HPDE6-E6E7 (cell line): ENCODE results near the gene GPR84.

Experiments used
- DNase-seq: peaks from one replicate; pipeline ENCODE4 v3.0.0; 2011; ENCODE audit warnings: missing footprints; ENCODE audit errors: extremely low spot score

Gene GPR84

GRCh38 chr12:54364413-54364812 is at the start of gene GPR84:
Gene GPR84 (minus strand): TSS chr12:54364486. CDS start chr12:54363851, 635 bp downstream.
- DNase-seq, result no peak

DNA sequence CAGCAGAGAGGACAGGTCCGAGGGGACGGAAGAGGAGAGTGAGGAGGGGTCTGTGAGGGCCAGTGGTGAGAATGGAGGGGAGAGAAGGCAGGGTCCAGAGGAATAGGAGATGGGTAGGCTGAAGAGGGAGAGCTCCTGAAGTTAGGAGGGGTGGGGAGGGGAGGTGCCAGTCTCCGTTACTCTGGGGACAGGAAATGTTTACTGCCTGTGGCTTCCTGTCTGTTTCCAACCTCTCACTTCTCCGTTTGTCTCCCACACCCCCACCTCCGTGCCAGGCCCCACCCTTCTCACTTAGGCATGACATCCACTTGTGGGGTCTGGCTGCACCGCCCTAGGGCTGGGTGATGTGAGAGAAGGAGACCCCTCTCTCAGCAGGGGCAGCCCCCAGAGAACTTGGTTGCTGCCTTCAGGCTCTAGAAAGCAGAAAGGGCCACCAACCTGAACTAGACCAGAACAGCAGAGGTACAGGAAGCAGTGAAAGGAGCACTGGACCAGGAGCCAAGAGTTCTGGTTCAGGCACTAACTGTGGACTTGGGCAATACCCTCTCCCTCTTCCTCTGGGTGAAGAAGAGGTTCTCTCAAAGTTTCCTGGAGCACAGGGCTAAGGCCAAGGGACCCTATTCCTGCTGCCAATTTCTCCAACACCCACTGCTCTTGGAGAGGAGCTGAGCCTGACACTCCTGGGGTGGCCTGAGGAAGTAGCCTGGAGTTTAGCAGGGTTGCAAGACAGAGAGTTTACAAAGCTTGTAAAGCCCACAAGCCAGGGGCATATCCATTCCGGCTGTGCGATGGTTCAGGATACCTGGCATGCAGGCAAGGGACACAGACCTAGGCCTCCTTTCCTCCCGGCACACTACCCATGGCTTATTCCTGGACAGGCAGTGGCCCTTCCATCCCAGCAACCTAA is 49.3 kb upstream of the GPR84 start:
- DNase-seq, result no peak

DNA sequence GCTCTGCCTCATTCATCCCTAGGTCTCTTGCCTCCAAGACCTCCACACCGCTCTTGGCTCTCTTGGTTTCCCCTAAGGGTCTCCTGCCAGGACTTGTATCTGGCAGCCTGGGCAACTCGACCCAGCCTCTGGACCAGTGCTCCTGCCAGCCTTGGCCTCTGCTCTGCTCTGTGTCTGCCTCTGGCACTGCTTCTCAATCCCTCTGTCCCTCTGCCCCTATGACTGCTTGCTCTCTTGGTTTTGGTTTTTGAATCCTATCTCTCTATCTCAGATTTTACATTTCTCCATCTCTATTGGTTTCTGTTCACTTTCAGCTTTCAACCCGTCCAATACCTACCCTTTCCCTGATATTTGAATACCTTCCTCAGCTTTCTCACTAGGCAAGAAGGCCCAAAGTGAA is 48.5 kb upstream of the GPR84 start:
- DNase-seq, result no peak

DNA sequence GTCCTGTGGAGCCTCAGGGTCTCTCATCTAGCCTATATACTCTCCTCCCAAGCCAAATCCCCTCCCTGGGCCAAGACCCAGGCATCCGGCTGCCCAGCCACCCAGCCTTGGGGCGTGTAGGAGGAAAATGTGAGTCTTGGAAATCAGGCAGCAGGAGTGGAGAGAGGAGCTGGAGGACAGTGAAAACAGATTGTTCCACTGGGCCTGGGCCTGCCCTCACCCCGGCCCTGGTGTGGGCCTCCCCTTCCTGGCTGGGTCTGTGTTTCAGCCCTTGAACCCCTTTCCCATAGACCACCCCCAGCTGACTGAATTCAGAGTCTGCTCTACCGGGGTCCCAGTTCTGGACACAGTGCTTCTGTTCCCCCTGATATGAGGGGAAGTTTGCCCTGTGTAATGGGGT is 48.1 kb upstream of the GPR84 start:
- DNase-seq, result no peak

DNA sequence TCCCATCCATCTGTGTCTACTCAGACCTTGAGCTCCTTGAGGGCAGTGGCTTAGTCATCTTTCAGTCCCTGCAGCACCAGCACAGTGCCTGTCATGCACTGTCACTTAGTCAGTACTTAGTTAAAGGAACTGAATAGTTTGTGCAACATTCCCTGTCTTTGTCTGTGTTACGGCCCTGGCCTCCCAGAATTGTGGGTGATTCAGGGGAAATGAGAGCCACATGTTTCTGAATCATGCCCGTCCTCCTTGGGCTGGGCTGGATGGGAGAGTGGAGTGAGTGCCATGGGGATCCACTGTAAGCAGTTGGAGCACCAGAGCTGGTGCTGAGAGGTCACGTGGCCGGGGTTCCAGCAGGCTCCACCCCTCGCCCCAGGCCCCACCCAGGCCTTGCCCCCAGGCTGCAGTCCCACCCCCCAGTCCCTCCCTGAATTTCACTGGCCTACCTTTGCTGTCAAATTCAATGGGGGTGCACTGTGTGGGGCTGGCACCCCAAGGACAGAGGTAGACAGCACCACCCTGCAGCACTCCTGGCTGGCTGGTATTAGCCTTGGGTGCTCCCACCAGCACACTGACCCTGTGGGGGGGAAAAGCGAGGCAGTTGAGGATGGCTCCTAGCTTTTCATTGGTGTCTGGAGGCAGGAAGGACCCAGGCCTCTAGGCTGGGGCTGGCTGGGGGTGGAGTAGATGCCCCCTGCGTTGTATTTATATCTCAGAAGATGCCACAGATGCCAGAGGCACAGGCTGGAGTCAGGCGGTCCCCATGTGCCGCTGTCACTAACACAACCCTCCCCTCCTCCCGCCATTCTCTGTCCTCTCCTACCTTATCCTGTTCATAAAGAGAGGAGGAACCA is 47.3 kb upstream of the GPR84 start:
- peak; percentile 90 for DNase-seq

- no peak for DNase-seq
Measured at GRCh38 chr12:54409267-54409666, 45.0 kb upstream of the GPR84 start.

DNA sequence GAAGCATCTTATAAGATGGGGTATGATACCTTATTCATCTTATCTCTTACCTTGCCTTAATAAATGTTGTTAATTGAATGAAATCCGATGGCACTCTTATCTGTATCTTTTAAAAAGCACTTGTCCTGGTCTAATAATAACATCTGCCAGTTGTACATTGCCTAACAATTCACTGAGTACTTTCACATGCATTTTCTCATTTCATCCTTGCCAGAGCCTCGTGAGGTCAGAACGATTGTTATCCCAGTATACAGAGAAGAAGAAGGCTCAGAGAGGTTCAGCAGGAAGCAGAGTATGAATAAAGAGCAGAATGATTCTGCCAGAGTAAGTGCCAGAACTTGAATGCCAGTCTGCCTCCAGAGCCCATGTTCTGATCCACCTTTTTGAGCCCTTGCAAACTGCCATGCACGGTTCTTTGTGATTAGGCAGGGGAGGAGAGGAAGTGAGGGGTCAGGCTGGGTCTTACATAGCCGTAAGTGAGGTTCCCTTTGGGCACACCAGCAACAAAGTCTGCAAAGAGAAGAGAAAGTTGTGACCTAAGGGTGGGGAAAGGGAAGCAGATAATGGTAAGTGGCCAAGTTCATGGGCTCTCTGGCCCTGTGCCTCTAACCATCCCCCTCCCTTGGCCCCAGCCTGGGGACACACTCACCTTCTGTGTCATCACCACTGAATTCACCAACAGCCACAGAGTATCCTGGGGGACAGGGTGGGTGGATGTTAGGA is 43.1 kb upstream of the GPR84 start:
- no peak for DNase-seq

- DNase-seq, result no peak
Measured at GRCh38 chr12:54405573-54405972, 41.3 kb upstream of the GPR84 start.

GRCh38 chr12:54405106-54405505 is 40.8 kb upstream of the GPR84 start:
- DNase-seq, result no peak

GRCh38 chr12:54404061-54405004 is 40.0 kb upstream of the GPR84 start:
- DNase-seq, result no peak

GRCh38 chr12:54401119-54401518 is 36.8 kb upstream of the GPR84 start:
- no peak for DNase-seq

DNA sequence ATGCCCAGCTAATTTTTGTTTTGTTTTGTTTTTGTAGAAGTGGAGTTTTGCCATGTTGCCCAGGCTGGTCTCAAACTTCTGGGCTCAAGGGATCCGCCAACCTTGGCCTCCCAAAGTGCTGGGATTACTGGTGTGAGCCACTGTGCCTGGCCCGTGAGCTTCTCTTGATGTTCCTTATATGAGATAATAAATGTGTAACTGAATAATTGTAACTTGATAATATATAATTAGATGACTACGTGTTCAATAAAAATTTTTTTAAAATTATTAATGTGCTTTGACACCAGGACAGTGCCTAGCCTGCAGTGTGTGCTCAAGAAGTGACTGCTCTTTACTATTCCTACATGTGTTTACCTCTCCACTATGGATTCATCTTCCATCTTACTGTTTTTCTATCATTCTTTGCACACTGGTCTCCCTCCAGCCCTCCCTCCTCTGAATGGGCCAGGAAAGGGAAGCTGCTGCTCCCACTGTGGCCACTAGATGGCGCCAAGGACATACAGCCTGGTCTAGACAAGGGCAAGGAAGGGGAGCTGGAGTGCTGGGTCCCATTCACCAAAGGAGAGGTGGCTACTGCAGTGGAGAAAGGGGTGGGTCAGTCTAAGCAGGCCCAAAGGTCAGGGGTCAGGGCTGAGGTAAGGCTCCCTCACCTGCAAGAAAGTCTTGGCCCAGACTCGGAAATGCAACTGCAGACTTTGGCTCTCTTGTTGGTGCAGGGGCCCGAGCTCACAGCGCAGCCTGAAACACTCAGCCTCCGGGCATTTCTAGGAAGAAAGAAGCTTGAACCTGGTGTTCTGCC is 34.9 kb upstream of the GPR84 start:
- DNase-seq, result peak; percentile 84

- no peak for DNase-seq
Measured at GRCh38 chr12:54398218-54398617, 33.9 kb upstream of the GPR84 start.

- no peak for DNase-seq
Measured at GRCh38 chr12:54397157-54397556, 32.9 kb upstream of the GPR84 start.

- no peak for DNase-seq
Measured at GRCh38 chr12:54395545-54395944, 31.3 kb upstream of the GPR84 start.

DNA sequence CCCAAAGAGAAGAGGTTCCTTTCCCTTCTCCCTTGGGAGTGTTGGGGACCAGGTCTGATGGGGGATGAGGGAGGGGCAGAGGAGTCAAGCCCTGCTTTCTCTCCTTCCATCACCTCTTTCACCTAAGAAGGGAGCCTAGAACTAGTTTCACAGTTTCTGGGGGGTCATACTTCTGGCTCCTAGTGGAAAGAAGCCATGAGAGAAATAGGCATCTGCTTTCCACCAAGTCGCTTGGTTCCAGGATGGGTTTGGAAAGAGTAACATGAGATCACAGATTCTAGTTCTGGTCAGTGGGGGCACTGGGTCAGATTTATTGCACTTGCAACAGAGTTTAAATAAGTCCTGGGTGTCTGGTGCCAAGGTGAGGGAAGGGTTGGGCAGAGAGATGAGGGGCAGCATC is 30.7 kb upstream of the GPR84 start:
- no peak for DNase-seq

- no peak for DNase-seq
Measured at GRCh38 chr12:54394281-54394719, 30.0 kb upstream of the GPR84 start.

DNA sequence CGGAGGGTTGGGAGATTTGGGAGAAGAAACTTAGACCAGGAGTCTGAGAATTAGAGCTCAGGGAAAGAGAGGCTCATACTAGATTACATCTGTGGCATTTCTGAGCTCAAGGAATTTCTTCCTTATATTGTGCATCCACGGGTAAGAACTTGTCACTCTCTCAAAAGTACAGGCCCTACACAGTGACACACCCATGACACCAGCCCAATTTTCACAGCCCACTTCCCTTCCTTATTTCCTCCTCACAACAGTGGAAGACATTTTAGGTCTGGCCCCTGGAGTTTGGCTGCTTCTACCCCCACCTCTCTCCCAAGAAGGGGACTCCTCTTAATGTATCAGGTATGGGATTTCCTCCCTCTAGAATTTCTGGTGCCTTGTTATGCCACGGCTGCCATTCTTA is 29.5 kb upstream of the GPR84 start:
- DNase-seq, result no peak

DNA sequence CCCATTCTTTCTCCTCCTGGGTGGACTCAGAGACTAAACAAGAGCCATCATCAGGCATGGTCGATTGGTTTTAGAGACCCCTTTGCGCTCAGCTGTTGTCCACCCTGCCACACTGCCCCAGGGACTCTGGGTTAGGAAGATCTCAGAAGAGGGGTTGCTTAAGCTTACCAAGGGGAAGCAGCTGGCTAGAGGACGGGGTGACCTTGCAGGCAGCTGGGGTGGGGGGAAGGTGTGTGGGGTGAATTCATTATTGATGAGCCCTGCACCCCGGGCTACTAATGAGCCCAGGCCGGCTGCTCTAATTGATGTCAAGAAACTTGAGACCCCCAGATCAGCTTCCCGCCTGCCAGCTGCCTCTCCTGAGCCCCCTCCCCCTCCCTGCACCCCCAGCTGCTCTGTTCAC is 28.9 kb upstream of the GPR84 start:
- no peak for DNase-seq
